ENCODE measurements around the gene SLC32A1.

DNA sequence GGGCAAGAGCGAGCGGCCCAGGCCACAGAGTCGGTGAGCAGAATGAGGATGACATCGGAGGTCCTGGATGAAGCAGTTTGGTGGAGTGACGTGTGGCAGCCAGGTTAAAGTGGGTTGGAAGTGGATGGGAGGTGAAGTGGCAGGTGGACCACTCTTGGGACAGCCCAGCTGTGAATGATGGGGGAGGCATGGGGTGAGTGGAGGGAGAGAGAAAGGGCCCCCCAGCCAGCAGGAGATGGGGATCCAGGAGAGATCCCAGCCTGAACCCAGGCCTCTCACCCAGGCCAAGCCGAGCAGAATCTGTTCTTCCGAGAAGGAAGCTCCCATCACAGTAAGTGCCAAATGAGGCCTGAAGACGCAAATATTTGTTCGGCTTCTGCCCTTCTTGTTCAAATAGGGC is 27.0 kb upstream of the SLC32A1 start:
- TF ChIP-seq, protein P1, sequence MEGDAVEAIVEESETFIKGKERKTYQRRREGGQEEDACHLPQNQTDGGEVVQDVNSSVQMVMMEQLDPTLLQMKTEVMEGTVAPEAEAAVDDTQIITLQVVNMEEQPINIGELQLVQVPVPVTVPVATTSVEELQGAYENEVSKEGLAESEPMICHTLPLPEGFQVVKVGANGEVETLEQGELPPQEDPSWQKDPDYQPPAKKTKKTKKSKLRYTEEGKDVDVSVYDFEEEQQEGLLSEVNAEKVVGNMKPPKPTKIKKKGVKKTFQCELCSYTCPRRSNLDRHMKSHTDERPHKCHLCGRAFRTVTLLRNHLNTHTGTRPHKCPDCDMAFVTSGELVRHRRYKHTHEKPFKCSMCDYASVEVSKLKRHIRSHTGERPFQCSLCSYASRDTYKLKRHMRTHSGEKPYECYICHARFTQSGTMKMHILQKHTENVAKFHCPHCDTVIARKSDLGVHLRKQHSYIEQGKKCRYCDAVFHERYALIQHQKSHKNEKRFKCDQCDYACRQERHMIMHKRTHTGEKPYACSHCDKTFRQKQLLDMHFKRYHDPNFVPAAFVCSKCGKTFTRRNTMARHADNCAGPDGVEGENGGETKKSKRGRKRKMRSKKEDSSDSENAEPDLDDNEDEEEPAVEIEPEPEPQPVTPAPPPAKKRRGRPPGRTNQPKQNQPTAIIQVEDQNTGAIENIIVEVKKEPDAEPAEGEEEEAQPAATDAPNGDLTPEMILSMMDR (conservative IDR thresholded peaks at IDR 0.05; ENCODE audit: low read depth, low read length) = no peak
- TF ChIP-seq POLR2A (IDR thresholded peaks at IDR 0.05; ENCODE audit: low read depth, low read length) = no peak
- no peak for TF ChIP-seq MXI1 (IDR thresholded peaks at IDR 0.05; ENCODE audit: borderline replicate concordance, low read depth, low read length)
- TF ChIP-seq RAD21 (IDR thresholded peaks at IDR 0.05; ENCODE audit: low read length) = no peak
- TF ChIP-seq MAZ (IDR thresholded peaks at IDR 0.05; ENCODE audit: borderline replicate concordance, low read depth, low read length) = no peak
- TF ChIP-seq, protein P2, sequence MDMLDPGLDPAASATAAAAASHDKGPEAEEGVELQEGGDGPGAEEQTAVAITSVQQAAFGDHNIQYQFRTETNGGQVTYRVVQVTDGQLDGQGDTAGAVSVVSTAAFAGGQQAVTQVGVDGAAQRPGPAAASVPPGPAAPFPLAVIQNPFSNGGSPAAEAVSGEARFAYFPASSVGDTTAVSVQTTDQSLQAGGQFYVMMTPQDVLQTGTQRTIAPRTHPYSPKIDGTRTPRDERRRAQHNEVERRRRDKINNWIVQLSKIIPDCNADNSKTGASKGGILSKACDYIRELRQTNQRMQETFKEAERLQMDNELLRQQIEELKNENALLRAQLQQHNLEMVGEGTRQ (IDR thresholded peaks at IDR 0.05; ENCODE audit: low read depth, low read length) = no peak
- TF ChIP-seq, protein P3, sequence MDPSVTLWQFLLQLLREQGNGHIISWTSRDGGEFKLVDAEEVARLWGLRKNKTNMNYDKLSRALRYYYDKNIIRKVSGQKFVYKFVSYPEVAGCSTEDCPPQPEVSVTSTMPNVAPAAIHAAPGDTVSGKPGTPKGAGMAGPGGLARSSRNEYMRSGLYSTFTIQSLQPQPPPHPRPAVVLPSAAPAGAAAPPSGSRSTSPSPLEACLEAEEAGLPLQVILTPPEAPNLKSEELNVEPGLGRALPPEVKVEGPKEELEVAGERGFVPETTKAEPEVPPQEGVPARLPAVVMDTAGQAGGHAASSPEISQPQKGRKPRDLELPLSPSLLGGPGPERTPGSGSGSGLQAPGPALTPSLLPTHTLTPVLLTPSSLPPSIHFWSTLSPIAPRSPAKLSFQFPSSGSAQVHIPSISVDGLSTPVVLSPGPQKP (IDR thresholded peaks at IDR 0.05; ENCODE audit: borderline replicate concordance, low read depth, low read length) = no peak
- TF ChIP-seq CHD1 (IDR thresholded peaks at IDR 0.05; ENCODE audit: low read depth, low read length) = no peak
- no peak for TF ChIP-seq RCOR1 (IDR thresholded peaks at IDR 0.05; ENCODE audit: insufficient replicate concordance, low read length)

Data from IMR-90 (cell line).